HG02571 (cell line): ENCODE results near the gene NGB.
"Not testable (repeated sequence)": the region's sequence is repeated elsewhere in the genome, so short reads cannot be mapped to it uniquely, and the experiment has no call there.

Experiments used
- ATAC-seq: cut with Tn5 transposase; IDR thresholded peaks from one replicate; pipeline ENCODE4 v1.9.1; 2021; ENCODE audit warnings: mild to moderate bottlenecking, moderate library complexity; ENCODE audit not compliant: unreplicated experiment

The NGB gene

GRCh38 chr14:77296906-77297305, 25.9 kb upstream of the NGB start:
- no peak for ATAC-seq

DNA sequence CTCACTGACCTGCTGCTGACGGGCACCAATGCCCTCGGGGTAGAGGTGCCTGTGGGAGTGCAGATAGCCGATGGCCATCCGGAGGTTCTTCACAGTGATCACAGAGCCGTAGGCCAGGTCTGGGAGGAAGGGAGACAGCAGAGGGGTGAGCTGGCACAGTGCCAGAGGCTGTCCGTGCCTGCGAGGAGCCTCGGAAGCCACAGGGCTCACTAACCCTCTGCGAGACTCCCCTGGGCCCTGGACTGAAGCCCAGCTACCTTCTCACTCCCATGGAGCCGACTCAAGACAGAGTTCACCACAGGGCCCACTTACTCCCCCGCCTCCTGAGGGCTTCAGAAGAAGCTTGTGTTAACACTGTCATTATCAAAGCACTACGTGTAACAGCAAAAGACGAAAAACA, 25.1 kb upstream of the NGB start:
- no peak for ATAC-seq

DNA sequence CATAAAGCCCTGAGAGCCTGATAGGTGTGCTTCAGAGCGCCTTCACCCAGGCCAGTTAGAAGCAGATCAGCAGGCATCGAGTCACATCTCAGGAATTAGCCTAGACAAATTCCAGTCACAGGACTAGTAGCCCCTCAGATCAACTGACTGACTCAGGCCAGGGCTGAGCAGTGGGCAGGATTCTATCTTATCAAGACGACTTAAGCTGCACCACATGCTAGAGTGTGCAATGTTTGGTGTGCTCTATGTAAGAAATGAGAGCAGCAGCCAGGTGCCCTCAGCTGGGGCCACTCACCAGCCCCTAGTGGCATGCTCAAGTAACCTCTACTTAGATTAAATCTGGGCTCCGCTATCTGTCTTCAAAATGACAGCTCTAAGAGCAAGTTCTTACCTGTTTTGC, 19.7 kb upstream of the NGB start:
- no peak for ATAC-seq

DNA sequence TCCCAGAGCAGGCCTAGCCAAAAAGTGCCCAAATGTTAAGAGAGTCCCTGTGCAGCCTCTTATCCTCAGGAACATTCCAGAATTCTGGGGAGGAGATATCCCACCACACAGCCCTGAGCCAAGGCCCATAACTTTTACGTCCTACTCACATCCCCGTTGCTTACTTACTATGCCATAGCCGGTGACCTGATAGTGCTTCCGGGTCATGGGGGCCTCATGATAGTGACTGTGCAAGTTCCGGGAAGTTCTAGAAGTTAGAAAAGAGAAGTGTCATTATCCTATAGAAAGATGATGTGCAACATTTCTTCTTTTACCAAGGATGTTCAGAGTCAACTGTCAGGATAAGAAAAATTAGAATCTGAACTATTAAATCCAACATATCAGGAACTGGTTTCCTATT, 15.6 kb upstream of the NGB start:
- ATAC-seq: no peak

GRCh38 chr14:77284466-77284865, 13.5 kb upstream of the NGB start:
- no peak for ATAC-seq

DNA sequence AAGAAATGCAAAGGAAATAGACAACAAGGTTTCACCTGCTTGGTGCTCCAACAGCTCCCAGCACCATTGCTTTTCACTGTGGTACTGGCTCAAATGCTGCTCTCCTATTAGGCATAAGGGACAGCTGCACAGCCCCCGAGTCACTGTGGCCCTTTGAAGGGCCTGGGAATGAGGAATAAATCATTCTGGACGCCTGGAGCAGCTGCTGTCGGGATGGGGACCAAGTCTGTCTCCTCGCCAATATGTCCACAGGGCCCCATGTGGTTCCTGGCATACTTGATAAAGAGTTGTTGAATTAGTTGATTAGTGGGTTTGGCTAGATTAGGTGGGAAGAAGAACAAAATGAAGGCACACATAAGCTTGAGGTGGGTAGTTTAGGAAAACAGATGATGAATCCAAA, 13.1 kb upstream of the NGB start:
- ATAC-seq: no peak

DNA sequence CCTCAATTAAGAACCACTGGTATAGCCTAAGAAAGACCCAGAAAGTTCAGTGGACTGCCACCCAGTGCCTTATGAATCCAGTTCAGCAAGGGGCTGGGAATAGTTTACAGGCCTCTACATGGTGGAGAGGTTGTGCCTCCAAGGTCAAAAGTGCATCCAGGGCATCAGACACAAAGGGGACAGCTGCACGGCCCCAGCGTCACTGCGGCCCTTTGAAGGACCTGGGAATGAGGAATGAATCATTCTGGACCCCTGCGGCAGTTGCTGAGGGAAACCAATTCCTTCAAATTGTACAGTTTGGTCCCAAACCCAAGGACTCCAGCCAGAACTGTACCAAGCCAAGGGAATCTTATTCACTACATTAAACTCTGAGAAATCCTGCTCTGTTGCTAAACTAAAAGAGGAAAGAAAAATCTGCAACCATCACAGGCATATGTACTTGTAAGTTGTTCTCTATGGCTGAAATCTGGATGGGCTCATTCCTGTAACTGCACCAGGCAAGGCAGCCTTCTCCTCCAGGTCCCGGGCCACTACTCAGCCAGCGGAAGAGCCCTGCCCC, 10.9 kb upstream of the NGB start:
- no peak for ATAC-seq

DNA sequence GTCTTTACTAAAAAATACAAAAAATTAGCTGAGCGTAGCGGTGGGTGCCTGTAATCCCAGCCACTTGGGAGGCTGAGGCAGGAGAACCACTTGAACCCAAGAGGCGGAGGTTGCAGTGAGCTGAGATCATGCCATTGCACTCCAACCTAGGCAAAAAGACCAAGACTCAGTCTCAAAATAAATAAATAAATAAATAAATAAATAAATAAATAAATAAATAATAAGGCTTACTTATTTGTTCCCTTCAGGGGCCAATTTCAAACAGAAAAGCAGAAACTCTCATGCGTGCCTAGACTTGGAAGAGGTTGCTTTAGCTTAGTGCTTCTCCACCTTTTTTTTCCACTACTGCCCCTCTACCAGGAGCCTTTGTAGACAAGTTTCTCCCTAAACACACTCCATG, 9.9 kb upstream of the NGB start:
- not testable (repeated sequence) for ATAC-seq

GRCh38 chr14:77279719-77280118, 8.7 kb upstream of the NGB start:
- no peak for ATAC-seq

DNA sequence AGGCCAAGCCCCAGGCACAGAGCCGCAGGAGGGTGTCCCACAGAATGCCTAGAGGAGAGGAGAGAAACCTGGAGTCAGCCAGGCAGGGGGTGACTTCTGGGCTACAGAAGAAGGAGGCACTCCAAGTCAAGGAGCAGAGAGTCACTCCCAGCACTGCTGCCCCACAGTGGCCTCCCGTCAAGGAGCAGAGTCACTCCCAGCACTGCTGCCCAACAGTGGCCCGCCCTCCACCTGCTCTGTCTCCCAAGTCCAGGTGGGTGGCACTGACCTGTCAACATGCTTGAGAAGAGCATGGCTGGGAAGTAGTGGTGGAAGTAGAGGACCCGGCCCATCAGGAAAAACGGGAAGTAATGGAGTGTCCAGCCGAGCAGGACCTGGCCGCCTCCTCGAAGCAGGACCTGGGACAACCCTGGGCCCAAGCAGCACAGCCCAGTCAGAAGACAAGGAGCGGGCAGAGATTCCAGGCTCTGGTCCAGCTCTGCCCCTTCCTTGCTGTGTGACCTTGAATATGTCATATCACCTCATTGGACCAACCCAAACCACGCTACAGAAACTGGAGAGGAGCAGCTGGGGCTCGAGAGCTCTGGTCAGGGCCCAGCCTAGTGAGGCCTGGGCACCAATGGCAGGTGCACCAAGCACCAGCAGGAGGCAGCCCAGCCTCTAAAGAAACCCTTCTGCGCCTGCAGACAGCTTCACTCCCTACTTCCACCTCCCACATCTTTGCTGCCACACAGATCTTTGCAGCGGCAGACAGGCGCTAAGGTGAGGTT, 7.6 kb upstream of the NGB start:
- ATAC-seq: no peak

DNA sequence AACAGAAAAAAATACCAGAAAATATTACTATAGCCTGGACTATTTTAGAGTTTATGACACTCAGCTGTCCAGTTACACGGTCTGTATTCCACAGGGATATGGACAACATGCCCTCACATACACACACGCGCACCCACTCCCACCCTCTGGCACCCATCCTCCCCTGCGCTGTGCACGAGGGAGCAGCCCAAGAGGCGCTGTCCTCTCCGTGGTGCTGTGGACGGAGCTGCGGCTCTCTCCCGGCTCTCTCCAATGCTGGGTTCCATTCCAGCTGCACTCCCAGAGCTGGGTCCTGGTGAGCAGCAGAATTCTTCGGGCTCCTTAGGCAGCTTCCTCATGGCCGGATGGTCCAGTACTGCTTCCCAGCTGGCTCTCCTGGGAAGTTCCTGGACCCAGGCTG, 6.0 kb upstream of the NGB start:
- no peak for ATAC-seq

- no peak for ATAC-seq
Measured at GRCh38 chr14:77276295-77276935, 5.4 kb upstream of the NGB start.

DNA sequence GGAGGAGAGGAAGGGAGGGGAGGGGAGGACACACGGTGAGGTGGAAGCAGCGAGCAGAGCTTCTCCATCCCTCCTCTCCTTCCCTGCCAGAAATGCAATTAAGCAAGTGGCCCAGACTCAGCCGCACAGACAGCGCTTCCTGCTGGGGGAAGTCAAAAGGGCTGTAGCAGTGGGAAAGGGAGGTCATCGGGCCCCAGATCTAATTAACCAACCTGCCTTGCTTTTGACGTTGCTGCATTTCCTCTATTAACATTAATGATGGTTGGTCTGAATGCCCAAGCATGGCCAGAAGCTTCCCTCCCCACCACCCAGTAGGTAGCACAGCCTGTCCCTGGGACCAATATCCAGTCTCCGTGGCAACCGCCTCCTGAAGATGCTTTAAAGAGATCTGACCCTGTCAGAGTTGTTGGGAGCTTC, 4.6 kb upstream of the NGB start:
- no peak for ATAC-seq

DNA sequence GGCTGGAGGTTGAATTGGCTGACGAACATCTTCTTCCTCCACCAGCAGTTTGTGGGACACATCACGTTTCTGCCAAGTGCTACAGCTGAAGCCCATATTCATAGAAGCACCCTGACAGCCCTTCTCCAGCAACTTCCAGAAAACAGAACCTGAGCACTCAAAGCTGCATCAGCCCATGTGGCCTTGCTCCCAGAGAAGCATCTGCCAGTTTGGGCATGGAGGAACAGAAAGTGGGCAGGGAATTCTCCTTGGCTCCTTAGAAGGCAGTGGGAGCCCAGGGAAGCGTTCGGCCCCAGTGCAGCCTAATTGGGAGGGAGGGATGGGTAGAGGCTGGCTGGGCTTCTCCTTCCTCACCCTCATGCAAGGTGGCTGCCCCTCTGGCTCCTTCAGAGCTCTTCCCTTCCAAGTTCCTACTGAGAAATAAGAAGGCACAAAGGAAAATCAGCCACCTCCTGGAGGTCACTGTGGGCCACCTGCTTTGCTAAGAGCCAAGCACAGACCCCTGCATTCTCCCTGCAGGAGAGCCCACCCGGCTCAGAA, 4.1 kb upstream of the NGB start:
- ATAC-seq: no peak

- ATAC-seq: no peak
Measured at GRCh38 chr14:77273796-77274195, 2.8 kb upstream of the NGB start.

- ATAC-seq: no peak
Measured at GRCh38 chr14:77272261-77272660, 1.3 kb upstream of the NGB start.

- no peak for ATAC-seq
Measured at GRCh38 chr14:77270361-77271112, 469 bp downstream of the NGB start.

- no peak for ATAC-seq
Measured at GRCh38 chr14:77268989-77269600, 1.9 kb downstream of the NGB start.

GRCh38 chr14:77267937-77268699, 2.9 kb downstream of the NGB start:
- no peak for ATAC-seq

- ATAC-seq: no peak
Measured at GRCh38 chr14:77266336-77266735, 4.7 kb downstream of the NGB start.
